ENCODE data around the gene GPR183. TPM values are rescaled to one million over a fixed set of nuclear protein-coding genes. Genes with fewer than 3 reads are reported as not detected.

GPR183 gene
- total and polyA plus RNA-seq, 10 of the 15 experiments (the other 5 are each of a cell fraction or from before 2014, with no cell fraction given): 134 to 669 (median 225) TPM

GRCh38 chr13:99335603-99336002, 28.4 kb upstream of the GPR183 start (continued):
- TF ChIP-seq ZBTB40 (IDR thresholded peaks at IDR 0.05; ENCODE audit: borderline replicate concordance) (no peak), SRF (IDR thresholded peaks at IDR 0.05; ENCODE audit: low read depth in 2 of 2, low read length in 2 of 2) (no peak), ZNF24 (IDR thresholded peaks at IDR 0.05) (no peak), TAF1 (IDR thresholded peaks at IDR 0.05; ENCODE audit: borderline replicate concordance, low read depth, low read length) (no peak), ZBTB11 (CRISPR knock-in tag; IDR thresholded peaks at IDR 0.05) (no peak), NKRF (conservative IDR thresholded peaks at IDR 0.05) (no peak), SMARCA5 (IDR thresholded peaks at IDR 0.05) (0 out of 2 replicates have a peak, but pooled peaks have one; percentile 7), NR2F1 (conservative IDR thresholded peaks at IDR 0.05) (no peak), NFIC (IDR thresholded peaks at IDR 0.05; ENCODE audit: low read depth, low read length) (peak; percentile 45; the same call in 1 of the 2 replicates), E2F4 (IDR thresholded peaks at IDR 0.05; ENCODE audit: low read depth, low read length) (no peak), IKZF2 (IDR thresholded peaks at IDR 0.05) (peak; percentile 85 to 88), ZNF687 (IDR thresholded peaks at IDR 0.05) (no peak), SREBF1 (IDR thresholded peaks at IDR 0.05; ENCODE audit: low read length) (no peak), TCF3 (IDR thresholded peaks at IDR 0.05; ENCODE audit: borderline replicate concordance, insufficient read depth, low read depth, low read length) (no peak), BCL11A (IDR thresholded peaks at IDR 0.05; ENCODE audit: low read depth, low read length) (peak; percentile 48; the same call in 1 of the 2 replicates), STAT3 (IDR thresholded peaks at IDR 0.05; ENCODE audit: low read depth, low read length) (no peak)

All from GM12878 (cell line).